HCT116 (cell line): Measurements from ENCODE around the gene DPYSL4. TPM values are rescaled to one million over a fixed set of nuclear protein-coding genes. Genes with fewer than 3 reads are reported as not detected.
"Not testable (repeated sequence)": the region's sequence is repeated elsewhere in the genome, so short reads cannot be mapped to it uniquely, and the experiment has no call there.

Experiments
- ATAC-seq: fragments of 200-7000 bp; cut with Tn5 transposase; 2 replicates; pipeline ENCODE4 v1.9.1; 2020; ENCODE audit warnings: mild to moderate bottlenecking, moderate library complexity
- BruUV-seq: library from RNA; stranded (reverse); fragments of 400-500 nt; replicated peaks from 2 replicates; lab custom pipeline; 2021; lab: Mats Ljungman, UMichigan
- CTCF ChIA-PET: fragments of 300-600 bp; sonication (Branson Sonifier 250); formaldehyde crosslinking; loops from one replicate; lab custom pipeline; 2021; ENCODE audit warnings: antibody characterized with exemption; lab: Charles Lee
- POLR2A ChIA-PET: fragments of 300-600, 350-600 bp; sonication (Branson Sonifier 250); formaldehyde crosslinking; loops from one replicate; lab custom pipeline; 2021; ENCODE audit warnings: antibody characterized with exemption; lab: Charles Lee
- RAD21 ChIA-PET, 2 experiments: fragments of 300-600 bp; sonication (Branson Sonifier 250); formaldehyde crosslinking; loops; one replicate each; lab custom pipeline; 2023; ENCODE audit warnings: low total read pairs in 2 of 2; ENCODE audit not compliant: uncharacterized antibody in 2 of 2, unreplicated experiment in 2 of 2, low non-redundant PET in 1 of 2; lab: Charles Lee
- DNase-seq: peaks from one replicate; pipeline ENCODE4 v3.0.0-alpha.2; 2010; ENCODE audit warnings: low read depth, low spot score
- H2AFZ ChIP-seq: fragments of 200-600 bp; shearing (Covaris generic), sonication (generic); 2 replicates; pipeline ENCODE4 v1.6.1; 2017; ENCODE audit warnings: low read depth, mixed run types, mixed read lengths, antibody characterized with exemption, low read length; ENCODE audit not compliant: poor library complexity, severe bottlenecking
- H3K27ac ChIP-seq: 2 replicates; pipeline ENCODE4 v1.5.1; 2012; ENCODE audit warnings: low read depth, low read length
- H3K27me3 ChIP-seq: fragments of 200-600 bp; sonication (generic); 2 replicates; pipeline ENCODE4 v1.6.1; 2016; ENCODE audit warnings: mixed run types, low read length, mixed read lengths; ENCODE audit not compliant: insufficient read depth
- H3K36me3 ChIP-seq, 2 experiments: fragments of 200-500 bp in 1 of 2; fragments of 200-600 bp in 1 of 2; sonication (Bioruptor generic) in 1 of 2; sonication (generic) in 1 of 2; 2 replicates each; pipeline versions ENCODE4 v1.5.1 to v1.6.1; 2014 to 2016; ENCODE audit warnings: low read length in 2 of 2, inconsistent platforms in 1 of 2, mixed read lengths in 1 of 2, mixed run types in 1 of 2; ENCODE audit not compliant: insufficient read depth in 2 of 2, control insufficient read depth in 1 of 2
- H3K4me1 ChIP-seq, 2 experiments: fragments of 200-600 bp in 1 of 2; sonication (generic) in 1 of 2; 2 replicates each; pipeline versions ENCODE4 v1.5.1 to v1.6.1; 2012 to 2017; ENCODE audit warnings: low read length in 2 of 2, inconsistent platforms in 1 of 2, mild to moderate bottlenecking in 1 of 2, mixed read lengths in 1 of 2, mixed run types in 1 of 2, moderate library complexity in 1 of 2; ENCODE audit not compliant: insufficient read depth in 2 of 2, control insufficient read depth in 1 of 2
- H3K4me2 ChIP-seq: fragments of 200-600 bp; sonication (generic); 2 replicates; pipeline ENCODE4 v1.6.1; 2017; ENCODE audit warnings: mixed run types, low read length, mixed read lengths
- H3K4me3 ChIP-seq, 2 experiments: fragments of 200-600 bp in 1 of 2; sonication (generic) in 1 of 2; replicated peaks in 1 of 2; 2 replicates each; pipeline ENCODE4 v1.5.1; 2011 to 2016; ENCODE audit warnings: low read length in 2 of 2, control low read depth in 1 of 2, low read depth in 1 of 2, mild to moderate bottlenecking in 1 of 2, mixed read lengths in 1 of 2, mixed run types in 1 of 2
- H3K79me2 ChIP-seq: fragments of 200-600 bp; sonication (generic); 2 replicates; pipeline ENCODE4 v1.6.1; 2017; ENCODE audit warnings: mild to moderate bottlenecking, mixed run types, low read length, moderate library complexity, mixed read lengths; ENCODE audit not compliant: insufficient read depth
- H3K9ac ChIP-seq: fragments of 200-600 bp; sonication (generic); 2 replicates; pipeline ENCODE4 v1.6.1; 2016; ENCODE audit warnings: low read length, mixed read lengths
- H3K9me2 ChIP-seq: fragments of 200-600 bp; sonication (generic), shearing (Covaris generic); 2 replicates; pipeline ENCODE4 v1.6.1; 2017; ENCODE audit warnings: mixed run types, mild to moderate bottlenecking, moderate library complexity; ENCODE audit not compliant: insufficient read depth
- H3K9me3 ChIP-seq, 2 experiments: fragments of 200-500 bp in 1 of 2; fragments of 200-600 bp in 1 of 2; sonication (Bioruptor generic) in 1 of 2; sonication (generic) in 1 of 2; 2 replicates each; pipeline ENCODE4 v1.6.1; 2014 to 2017; ENCODE audit warnings: low read length in 2 of 2, mixed read lengths in 2 of 2, inconsistent platforms in 1 of 2, low read depth in 1 of 2, mild to moderate bottlenecking in 1 of 2, mixed run types in 1 of 2, moderate library complexity in 1 of 2; ENCODE audit not compliant: control insufficient read depth in 1 of 2, insufficient read depth in 1 of 2
- H4K20me1 ChIP-seq: fragments of 200-600 bp; sonication (generic), shearing (Covaris generic); 2 replicates; pipeline ENCODE4 v1.6.1; 2017; ENCODE audit warnings: mixed run types, mild to moderate bottlenecking, moderate library complexity; ENCODE audit not compliant: insufficient read depth
- ATF3 ChIP-seq: IDR thresholded peaks from 2 replicates; pipeline ENCODE4 v1.6.1; 2012
- CBX3 ChIP-seq: IDR thresholded peaks from 2 replicates; pipeline ENCODE4 v1.6.1; 2012; ENCODE audit warnings: low read depth
- ELF1 ChIP-seq: IDR thresholded peaks from 2 replicates; pipeline ENCODE4 v1.6.1; 2012; ENCODE audit warnings: low read depth, borderline replicate concordance
- EZH2 ChIP-seq: fragments of 200-600 bp; sonication (generic); IDR thresholded peaks from 2 replicates; pipeline ENCODE4 v1.6.1; 2017; ENCODE audit warnings: antibody characterized with exemption, mixed run types
- FOSL1 ChIP-seq: IDR thresholded peaks from 2 replicates; pipeline ENCODE4 v1.6.1; 2012; ENCODE audit warnings: low read depth
- JUND ChIP-seq: IDR thresholded peaks from 2 replicates; pipeline ENCODE4 v1.6.1; 2012
- POLR2A ChIP-seq: IDR thresholded peaks from 2 replicates; pipeline ENCODE4 v1.7.0; 2011; ENCODE audit warnings: borderline replicate concordance; ENCODE audit not compliant: insufficient read depth, insufficient read length; ENCODE audit errors: extremely low read depth
- RAD21 ChIP-seq: IDR thresholded peaks from 2 replicates; pipeline ENCODE4 v1.6.1; 2012; ENCODE audit warnings: low read depth, mild to moderate bottlenecking
- SIN3A ChIP-seq: IDR thresholded peaks from 2 replicates; pipeline ENCODE4 v1.6.1; 2012; ENCODE audit warnings: low read depth
- SP1 ChIP-seq: IDR thresholded peaks from 2 replicates; pipeline ENCODE4 v1.6.1; 2012; ENCODE audit warnings: low read depth
- TCF7L2 ChIP-seq: IDR thresholded peaks from 2 replicates; pipeline ENCODE4 v1.7.0; 2011; ENCODE audit warnings: borderline replicate concordance, inconsistent platforms; ENCODE audit not compliant: insufficient read depth, insufficient read length; ENCODE audit errors: extremely low read depth
- YY1 ChIP-seq: IDR thresholded peaks from 2 replicates; pipeline ENCODE4 v1.6.1; 2011; ENCODE audit warnings: low read length, low read depth, moderate library complexity, mild to moderate bottlenecking; ENCODE audit not compliant: insufficient replicate concordance; ENCODE audit errors: extremely low read depth
- intact Hi-C: fragments of 100-400 bp; cut with micrococcal nuclease; formaldehyde crosslinking; loops from 2 replicates; pipeline ENCODE4 v1.10.0; 2022
- total RNA-seq: library from RNA; stranded (reverse); gene quantifications from one replicate; pipeline ENCODE4 v1.2.1, GENCODE V29; 2021; ENCODE audit not compliant: unreplicated experiment

DPYSL4 gene
- total RNA-seq, 1 experiment from 2014 or later = 5.4 TPM

GRCh38 chr10:132160834-132161622, 25.7 kb upstream of the DPYSL4 start:
- CTCF ChIA-PET, H3K36me3 ChIP-seq, H3K4me3 ChIP-seq, BruUV-seq, intact Hi-C loops, H2AFZ ChIP-seq, POLR2A ChIA-PET, H3K9ac ChIP-seq, ATAC-seq, H3K27ac ChIP-seq, H3K9me2 ChIP-seq, H3K79me2 ChIP-seq, H3K27me3 ChIP-seq, H3K4me2 ChIP-seq, H3K9me3 ChIP-seq, H4K20me1 ChIP-seq, RAD21 ChIA-PET, DNase-seq: not testable (repeated sequence)
- H3K4me1 ChIP-seq = peaks cover 17 to 42% of the 10 kb centered on the region in 2 experiments; a peak in 3 of 4 replicates

GRCh38 chr10:132162021-132162531, 24.7 kb upstream of the DPYSL4 start:
- H3K4me2 ChIP-seq = peak overlapping the region; percentile 73; the same call in 1 of the 2 replicates
- no peaks in the 10 kb centered on the region for H3K9me3 ChIP-seq
- H3K4me1 ChIP-seq = peaks cover 17 to 42% of the 10 kb centered on the region in 2 experiments; a peak in 3 of 4 replicates
- no peaks in the 10 kb centered on the region for H4K20me1 ChIP-seq
- H3K9me2 ChIP-seq = no peaks in the 10 kb centered on the region
- no peak overlapping the region for H3K27ac ChIP-seq
- POLR2A ChIA-PET = no interaction called here
- no peaks in the 10 kb centered on the region for H3K79me2 ChIP-seq
- H3K27me3 ChIP-seq = no peaks in the 10 kb centered on the region
- H3K36me3 ChIP-seq = no peaks in the 10 kb centered on the region
- ATAC-seq (no peak), DNase-seq (no peak)
- RAD21 ChIA-PET = no interaction called here
- CTCF ChIA-PET = no interaction called here
- BruUV-seq = no TSS peak
- H3K9ac ChIP-seq = peak overlapping the region; percentile 7; the same call in 1 of the 2 replicates
- intact Hi-C loops = no loop called here
- H3K4me3 ChIP-seq = no peak overlapping the region
- TF ChIP-seq ATF3 (no peak), RAD21 (no peak), SIN3A (no peak), CBX3 (no peak), YY1 (no peak), ELF1 (no peak), TCF7L2 (no peak), EZH2 (no peak), FOSL1 (no peak), JUND (no peak), SP1 (no peak), POLR2A (no peak)
- no peak overlapping the region for H2AFZ ChIP-seq
